Right atrium auricular region (tissue), 2 donors: Measurements from ENCODE around the gene CD72. TPM values are rescaled to one million over a fixed set of nuclear protein-coding genes. Genes with fewer than 3 reads are reported as not detected.
A peak's percentile ranks its signal among the peaks of the same experiment; 100 is the strongest.
"Not testable (repeated sequence)": the region's sequence is repeated elsewhere in the genome, so short reads cannot be mapped to it uniquely, and the experiment has no call there.

ENCODE experiments used
- DNase-seq: peaks from one replicate; pipeline ENCODE4 v3.0.0-alpha.2; 2019; ENCODE audit warnings: low spot score
- H3K27ac ChIP-seq, 2 donors: fragments of 200-600 bp; sonication (generic); 1 replicate in 1 of 2; 2 replicates in 1 of 2; pipeline ENCODE4 v1.5.1; 2016 to 2019
- H3K27me3 ChIP-seq, 2 donors: fragments of 200-600 bp; sonication (generic); one replicate each; pipeline versions ENCODE4 v1.5.1 to v1.6.0; 2017 to 2019
- H3K36me3 ChIP-seq: fragments of 200-600 bp; sonication (generic); one replicate; pipeline ENCODE4 v1.5.1; 2016
- H3K4me1 ChIP-seq, 2 donors: fragments of 200-600 bp; sonication (generic); one replicate each; pipeline versions ENCODE4 v1.5.1 to v1.6.0; 2017 to 2019
- H3K4me3 ChIP-seq, 2 donors: fragments of 200-600 bp; sonication (generic); 1 replicate in 1 of 2; 2 replicates in 1 of 2; pipeline ENCODE4 v1.5.1; 2017 to 2019; ENCODE audit warnings: mild to moderate bottlenecking in 1 of 2, moderate library complexity in 1 of 2
- H3K9me3 ChIP-seq, 2 donors: fragments of 200-600 bp; sonication (generic); one replicate each; pipeline ENCODE4 v1.5.1; 2019
- CTCF ChIP-seq, 2 donors: fragments of 200-600 bp; sonication (generic); IDR thresholded peaks; one replicate each; pipeline ENCODE4 v1.5.1; 2019; ENCODE audit warnings: antibody characterized with exemption in 2 of 2
- total RNA-seq, 2 donors: library from RNA; depleted of rRNA; stranded (reverse); fragments of >200 nt; gene quantifications; one replicate each; pipeline ENCODE4 v1.1.0, GENCODE V29; 2016

The CD72 gene
- total RNA-seq, 2 donors from 2014 or later, result 0.79 to 1.3 TPM

GRCh38 chr9:35646533-35647265, 28.5 kb upstream of the CD72 start:
- Histone ChIP-seq H3K4me3 (peak overlapping the region; percentile 55 to 58), H3K27ac (peak overlapping the region; percentile 86 to 91), H3K27me3 (no peaks in the 10 kb centered on the region), H3K36me3 (no peaks in the 10 kb centered on the region), H3K4me1 (peaks cover 0 to 15% of the 10 kb centered on the region in 2 donors), H3K9me3 (no peaks in the 10 kb centered on the region)
- peak; percentile 89 to 99 for TF ChIP-seq CTCF (IDR thresholded peaks at IDR 0.05)
- DNase-seq, result peak; percentile 93

GRCh38 chr9:35646153-35646532, 27.9 kb upstream of the CD72 start:
- DNase-seq, result no peak
- Histone ChIP-seq H3K36me3 (no peaks in the 10 kb centered on the region), H3K4me3 (peak overlapping the region; percentile 55 to 58), H3K9me3 (no peaks in the 10 kb centered on the region), H3K27me3 (no peaks in the 10 kb centered on the region), H3K27ac (peak overlapping the region; percentile 86 to 91), H3K4me1 (peaks cover 0 to 15% of the 10 kb centered on the region in 2 donors)
- TF ChIP-seq CTCF (IDR thresholded peaks at IDR 0.05), result no peak

GRCh38 chr9:35645736-35646135, 27.5 kb upstream of the CD72 start:
- H3K27ac ChIP-seq, result peak overlapping the region; percentile 86 to 91
- DNase-seq, H3K9me3 ChIP-seq, H3K36me3 ChIP-seq, H3K27me3 ChIP-seq: not testable (repeated sequence)
- peaks cover 0 to 15% of the 10 kb centered on the region in 2 donors for H3K4me1 ChIP-seq
- peak overlapping the region; percentile 55 to 58 for H3K4me3 ChIP-seq

GRCh38 chr9:35643046-35643445, 24.8 kb upstream of the CD72 start:
- no peak overlapping the region for H3K4me3 ChIP-seq
- H3K4me1 ChIP-seq, result peaks cover 0 to 15% of the 10 kb centered on the region in 2 donors
- H3K9me3 ChIP-seq, result no peaks in the 10 kb centered on the region
- TF ChIP-seq CTCF (IDR thresholded peaks at IDR 0.05), result no peak
- no peak overlapping the region for H3K27ac ChIP-seq
- no peaks in the 10 kb centered on the region for H3K36me3 ChIP-seq
- DNase-seq, result no peak
- no peaks in the 10 kb centered on the region for H3K27me3 ChIP-seq

DNA sequence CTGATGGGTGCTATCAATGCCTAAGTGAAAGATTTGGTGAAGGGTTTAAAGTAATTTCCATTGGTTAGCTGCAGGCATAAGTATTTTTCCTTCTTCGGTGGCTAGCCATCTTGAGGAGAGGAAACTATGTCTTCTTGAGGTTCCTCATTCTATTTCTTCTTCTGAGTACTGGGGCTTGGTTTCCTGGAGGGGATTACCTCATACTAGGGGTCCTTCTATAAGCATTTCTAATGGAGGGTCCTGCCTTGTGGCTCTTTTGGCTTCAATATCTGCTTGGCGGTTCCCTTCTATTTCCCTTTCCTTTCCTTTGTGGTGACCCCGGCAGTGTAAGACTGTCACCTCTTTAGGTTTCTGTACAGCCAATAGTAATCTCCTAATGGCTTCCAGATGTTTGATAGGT, 23.3 kb upstream of the CD72 start:
- not testable (repeated sequence) for DNase-seq, H3K27ac ChIP-seq, H3K4me3 ChIP-seq, H3K36me3 ChIP-seq, H3K4me1 ChIP-seq, H3K27me3 ChIP-seq, H3K9me3 ChIP-seq

DNA sequence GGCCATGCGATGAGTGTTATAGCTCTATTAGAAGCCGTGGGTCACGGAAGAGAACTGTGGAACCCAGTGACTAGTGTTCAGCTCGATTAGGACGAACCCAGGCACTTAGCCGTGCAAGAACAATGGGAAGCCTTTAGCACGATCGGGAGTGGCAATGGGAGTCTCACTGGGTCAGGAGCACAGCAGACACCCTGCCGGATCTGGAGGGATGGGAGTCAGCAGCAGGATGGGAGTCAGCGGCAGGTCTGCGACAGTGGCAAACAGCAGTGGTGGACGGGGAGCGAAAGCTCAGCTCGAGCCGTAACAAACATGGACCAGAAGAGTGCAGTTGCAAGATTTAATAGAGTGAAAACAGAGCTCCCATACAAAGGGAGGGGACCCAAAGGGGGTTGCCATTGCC, 22.2 kb upstream of the CD72 start:
- not testable (repeated sequence) for H3K36me3 ChIP-seq, H3K4me3 ChIP-seq, DNase-seq, H3K4me1 ChIP-seq, H3K9me3 ChIP-seq, H3K27me3 ChIP-seq, H3K27ac ChIP-seq

- Histone ChIP-seq H3K4me3 (no peak overlapping the region), H3K36me3 (no peaks in the 10 kb centered on the region), H3K27me3 (no peaks in the 10 kb centered on the region), H3K9me3 (no peaks in the 10 kb centered on the region), H3K4me1 (peaks cover 0 to 11% of the 10 kb centered on the region in 2 donors), H3K27ac (no peak overlapping the region)
- no peak for DNase-seq
- TF ChIP-seq CTCF (IDR thresholded peaks at IDR 0.05), result no peak
These were observed 21.4 kb upstream of the CD72 start for GRCh38 chr9:35639631-35640030.

- DNase-seq, H3K36me3 ChIP-seq, H3K27ac ChIP-seq, H3K9me3 ChIP-seq, H3K4me3 ChIP-seq, H3K27me3 ChIP-seq: not testable (repeated sequence)
- H3K4me1 ChIP-seq, result peaks cover 0 to 11% of the 10 kb centered on the region in 2 donors
These were observed 21.0 kb upstream of the CD72 start for GRCh38 chr9:35639225-35639624.

GRCh38 chr9:35638751-35639150, 20.5 kb upstream of the CD72 start:
- not testable (repeated sequence) for H3K4me3 ChIP-seq, H3K27me3 ChIP-seq, DNase-seq, H3K27ac ChIP-seq, H3K36me3 ChIP-seq, H3K9me3 ChIP-seq
- peaks cover 0 to 11% of the 10 kb centered on the region in 2 donors for H3K4me1 ChIP-seq

DNA sequence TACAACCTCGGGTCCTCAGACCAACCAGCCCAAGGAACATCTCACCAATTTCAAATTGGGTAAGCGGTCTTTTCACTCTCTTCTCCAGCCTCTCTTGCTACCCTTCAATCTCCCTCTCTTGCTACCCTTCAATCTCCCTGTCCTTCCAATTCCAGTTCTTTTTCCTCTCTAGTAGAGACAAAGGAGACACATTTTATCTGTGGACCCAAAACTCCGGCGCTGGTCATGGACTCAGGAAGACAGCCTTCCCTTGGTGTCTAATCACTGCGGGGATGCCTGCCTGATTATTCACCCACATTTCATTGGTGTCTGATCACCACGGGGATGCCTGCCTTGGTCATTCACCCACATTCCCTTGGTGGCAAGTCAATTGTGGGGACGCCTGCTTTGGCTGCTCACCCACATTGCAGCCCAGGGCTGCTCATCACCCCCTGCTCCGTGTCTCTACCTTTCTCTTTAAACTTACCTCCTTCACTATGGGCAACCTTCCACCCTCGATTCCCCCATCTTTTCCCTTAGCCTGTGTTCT, 19.3 kb upstream of the CD72 start:
- not testable (repeated sequence) for H3K4me3 ChIP-seq, H3K36me3 ChIP-seq, DNase-seq, H3K27ac ChIP-seq, H3K27me3 ChIP-seq, H3K9me3 ChIP-seq
- H3K4me1 ChIP-seq, result peaks cover 0 to 11% of the 10 kb centered on the region in 2 donors

- H3K27ac ChIP-seq, H3K36me3 ChIP-seq, H3K4me3 ChIP-seq, DNase-seq, H3K9me3 ChIP-seq, H3K27me3 ChIP-seq: not testable (repeated sequence)
- H3K4me1 ChIP-seq, result peaks cover 0 to 11% of the 10 kb centered on the region in 2 donors
These were observed 18.6 kb upstream of the CD72 start for GRCh38 chr9:35636877-35637246.
